GM21423 (cell line): Measurements from ENCODE around the gene TOP2B.

Source experiments
- ATAC-seq: cut with Tn5 transposase; IDR thresholded peaks from one replicate; pipeline ENCODE4 v1.9.1; 2021; ENCODE audit warnings: mild to moderate bottlenecking, moderate library complexity; ENCODE audit not compliant: unreplicated experiment

TOP2B gene

DNA sequence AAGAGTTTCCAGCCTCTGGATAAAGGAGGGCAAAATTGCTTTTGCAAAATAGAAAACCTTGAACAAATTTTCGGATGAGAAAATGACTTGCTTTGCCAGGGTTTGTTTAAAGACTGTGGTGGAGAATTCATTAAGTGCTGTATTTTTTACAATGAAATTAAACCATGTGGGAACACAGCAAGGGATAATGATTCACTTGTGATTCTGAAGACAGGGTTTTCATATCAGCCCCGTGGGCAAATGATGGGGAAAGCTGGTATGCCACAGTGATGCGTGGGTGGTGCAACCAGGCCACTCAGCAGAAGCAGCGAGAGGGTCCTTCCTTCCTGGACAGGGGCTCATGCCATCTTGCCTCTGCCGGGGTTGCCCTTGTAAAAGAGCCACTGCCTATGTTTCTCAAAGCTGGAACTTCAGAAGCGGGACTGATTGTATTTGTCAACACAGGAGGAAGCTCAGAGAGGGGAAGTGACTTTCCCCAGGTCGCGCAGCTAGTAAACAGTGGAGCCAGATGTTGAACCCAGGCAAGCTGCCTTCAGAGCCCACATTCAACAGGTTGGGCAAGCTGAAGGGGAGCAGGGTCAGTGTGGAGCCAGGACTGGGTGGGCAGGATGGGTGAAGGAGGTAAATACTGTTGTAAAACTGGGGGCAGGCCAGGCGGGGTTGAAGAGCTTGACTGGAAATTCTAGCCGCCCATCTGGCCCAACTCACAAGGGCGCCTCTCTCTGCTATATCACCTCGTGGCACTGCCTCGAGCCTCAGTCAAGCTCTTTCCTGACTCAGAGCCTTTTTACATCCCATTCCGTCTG, 79.1 kb downstream of the TOP2B start:
- no peak for ATAC-seq

DNA sequence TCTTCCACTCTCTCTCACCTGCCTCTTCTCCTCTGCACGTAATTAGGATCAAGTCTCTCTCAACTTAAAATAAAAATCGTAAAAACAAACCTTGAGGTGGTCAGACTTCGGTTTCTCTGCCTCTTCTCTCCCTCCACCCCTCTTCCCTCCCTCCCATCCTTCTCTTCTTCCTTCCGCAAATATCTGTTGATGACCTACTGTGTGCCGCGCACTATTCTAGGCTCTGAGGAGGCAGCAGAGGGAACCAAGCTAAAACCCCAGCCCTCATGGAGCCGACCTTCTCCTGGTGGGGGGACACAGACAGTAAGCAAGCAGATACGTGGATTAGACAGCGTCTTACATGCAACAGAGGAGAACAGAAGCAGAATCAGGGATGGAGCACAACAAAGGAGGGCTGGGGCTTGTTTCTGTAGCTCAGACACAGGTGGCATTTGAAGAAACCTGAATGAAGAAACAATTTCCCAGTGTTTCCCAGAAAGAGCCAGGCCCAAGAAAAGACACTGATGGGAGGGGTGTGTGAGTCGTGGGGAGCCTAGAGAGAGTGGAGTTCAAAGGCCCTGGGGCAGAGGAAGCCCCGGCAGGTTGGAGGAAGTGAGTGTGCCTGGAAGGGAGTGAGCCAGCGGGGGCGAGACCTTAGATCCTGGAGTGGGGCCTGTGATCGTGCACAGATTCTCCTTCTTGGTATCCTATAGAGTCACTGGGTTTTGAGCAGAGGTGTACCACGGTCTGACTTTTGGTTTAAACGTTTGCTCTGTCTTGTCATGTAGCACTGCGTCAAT, 80.5 kb downstream of the TOP2B start:
- ATAC-seq = no peak

DNA sequence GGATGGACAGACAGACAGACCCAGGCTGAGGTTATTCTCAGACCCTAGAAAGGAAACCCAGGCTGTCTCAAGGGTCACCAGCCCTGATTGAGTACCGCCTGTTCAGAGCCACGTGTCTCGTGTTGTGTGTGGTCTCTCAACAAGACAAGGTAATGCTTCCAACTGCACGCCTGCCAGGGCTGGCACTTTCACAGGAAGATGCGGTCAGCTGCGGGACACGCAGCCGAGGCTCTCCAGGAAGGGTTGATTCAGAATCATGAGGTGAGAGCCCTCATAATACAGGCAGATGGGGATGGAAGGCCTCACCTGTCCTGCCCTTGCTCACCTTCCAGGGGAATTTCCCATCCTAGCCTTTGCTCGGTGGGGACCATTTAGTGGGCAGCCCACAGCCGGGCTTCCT, 81.4 kb downstream of the TOP2B start:
- ATAC-seq = no peak

DNA sequence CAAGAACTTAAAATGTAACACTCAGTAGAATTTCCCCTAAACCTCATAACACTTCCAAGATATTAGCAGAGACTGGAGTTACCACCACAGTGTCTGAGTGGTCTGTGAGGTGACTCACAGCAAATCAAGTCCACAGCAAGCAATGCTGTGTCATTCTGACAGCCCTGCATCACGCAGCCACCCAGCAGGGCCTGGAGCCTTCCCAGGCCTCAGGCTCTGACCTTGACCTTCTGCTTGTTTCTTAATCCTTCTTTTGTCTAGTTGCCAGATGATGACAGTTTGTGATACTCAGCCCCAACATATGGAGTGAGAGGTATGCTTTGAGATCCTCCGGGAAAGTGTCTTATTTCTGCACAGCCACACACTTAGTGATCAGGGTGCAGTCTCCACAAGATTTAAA, 82.5 kb downstream of the TOP2B start:
- ATAC-seq = no peak

DNA sequence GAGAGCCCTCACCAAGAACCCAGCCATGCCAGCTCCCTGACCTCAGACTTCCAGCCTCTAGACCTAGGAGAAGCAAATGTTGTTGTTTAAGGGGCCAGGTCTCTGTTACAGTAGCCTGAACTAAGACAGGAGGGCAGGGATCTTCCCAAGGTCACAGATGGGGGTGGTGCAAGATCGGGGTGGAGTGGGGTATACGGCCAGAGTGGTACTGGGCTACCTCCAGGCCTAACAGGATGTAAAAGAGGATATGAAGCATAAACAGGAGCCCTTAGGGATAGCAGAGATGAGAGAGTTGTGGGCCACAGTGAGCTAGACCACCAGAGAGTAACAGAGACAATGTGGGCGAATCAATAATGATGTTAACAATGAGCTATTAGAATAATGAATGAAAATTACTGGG, 82.9 kb downstream of the TOP2B start:
- ATAC-seq = no peak

- ATAC-seq = no peak
These were observed 83.4 kb downstream of the TOP2B start for GRCh38 chr3:25581335-25581734.

GRCh38 chr3:25580534-25580933, 84.2 kb downstream of the TOP2B start:
- no peak for ATAC-seq

GRCh38 chr3:25578059-25578458, 86.6 kb downstream of the TOP2B start:
- no peak for ATAC-seq

DNA sequence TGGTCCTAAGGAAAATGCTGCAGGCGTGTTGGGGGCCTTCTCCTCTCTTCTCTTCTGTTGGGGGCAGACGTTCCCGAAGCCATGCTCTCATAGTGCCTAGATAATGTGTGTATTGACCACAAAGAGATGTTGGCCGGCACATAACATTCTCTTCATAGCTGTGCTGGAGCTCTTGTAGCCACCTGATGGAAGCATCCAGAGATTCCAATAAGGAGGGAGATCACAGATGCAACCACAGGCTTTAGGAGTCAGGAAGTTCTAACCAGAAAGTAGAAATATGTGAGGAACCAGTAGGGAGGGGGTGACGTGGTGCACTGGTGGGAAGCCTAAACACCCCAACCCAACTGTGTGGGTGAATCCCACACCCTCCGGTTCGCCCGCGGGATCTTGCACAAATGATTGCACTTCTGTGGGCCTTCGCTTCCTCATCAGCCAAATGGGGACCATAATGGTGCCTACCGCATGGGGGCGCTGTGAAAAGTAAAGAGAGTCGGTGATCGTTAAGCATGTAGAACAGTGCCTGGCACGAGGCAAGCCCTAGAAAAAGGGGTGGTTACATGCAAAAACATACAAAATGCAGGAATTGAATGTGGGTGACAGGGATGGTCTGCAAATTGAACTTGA, 87.8 kb downstream of the TOP2B start:
- ATAC-seq = no peak

DNA sequence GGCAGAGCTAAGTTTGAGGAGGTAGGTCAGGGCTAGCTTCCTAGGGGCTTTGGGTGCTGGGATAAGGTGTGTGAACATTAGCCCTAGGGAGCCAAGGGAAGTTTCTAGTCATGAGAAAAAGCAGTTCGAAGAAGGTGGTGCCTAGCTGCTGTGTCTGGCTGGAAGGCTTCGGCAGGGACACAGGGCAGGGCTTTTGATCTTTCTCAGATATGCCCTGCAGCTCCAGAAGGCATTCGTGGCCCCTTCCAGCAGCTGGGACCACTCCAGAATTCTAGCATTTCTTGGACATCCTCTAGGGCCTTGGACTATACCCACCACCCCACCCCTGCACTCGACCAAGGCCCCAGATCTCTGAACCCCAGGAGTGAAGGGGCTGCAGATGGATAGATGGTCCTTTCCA, 88.6 kb downstream of the TOP2B start:
- ATAC-seq = no peak

DNA sequence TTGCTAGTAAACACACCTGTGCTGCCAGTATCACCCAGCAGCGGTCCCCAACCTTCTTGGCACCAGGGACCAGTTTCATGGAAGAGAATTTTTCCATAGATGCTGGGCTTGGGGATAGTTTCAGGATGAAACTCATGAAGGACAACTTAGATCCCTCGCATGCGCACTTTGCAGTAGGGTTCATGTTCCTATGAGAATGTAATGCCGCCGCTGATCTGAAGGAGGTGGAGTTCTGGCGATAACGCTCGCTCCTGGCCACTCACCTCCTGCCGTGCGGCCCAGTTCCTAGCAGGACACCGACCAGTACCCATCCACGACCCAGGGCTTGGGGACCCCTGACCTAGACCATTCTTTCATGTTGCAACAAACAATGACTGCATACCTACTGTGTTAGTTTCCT, 89.7 kb downstream of the TOP2B start:
- no peak for ATAC-seq

- ATAC-seq = no peak
These were observed 90.4 kb downstream of the TOP2B start for GRCh38 chr3:25574172-25574765.

DNA sequence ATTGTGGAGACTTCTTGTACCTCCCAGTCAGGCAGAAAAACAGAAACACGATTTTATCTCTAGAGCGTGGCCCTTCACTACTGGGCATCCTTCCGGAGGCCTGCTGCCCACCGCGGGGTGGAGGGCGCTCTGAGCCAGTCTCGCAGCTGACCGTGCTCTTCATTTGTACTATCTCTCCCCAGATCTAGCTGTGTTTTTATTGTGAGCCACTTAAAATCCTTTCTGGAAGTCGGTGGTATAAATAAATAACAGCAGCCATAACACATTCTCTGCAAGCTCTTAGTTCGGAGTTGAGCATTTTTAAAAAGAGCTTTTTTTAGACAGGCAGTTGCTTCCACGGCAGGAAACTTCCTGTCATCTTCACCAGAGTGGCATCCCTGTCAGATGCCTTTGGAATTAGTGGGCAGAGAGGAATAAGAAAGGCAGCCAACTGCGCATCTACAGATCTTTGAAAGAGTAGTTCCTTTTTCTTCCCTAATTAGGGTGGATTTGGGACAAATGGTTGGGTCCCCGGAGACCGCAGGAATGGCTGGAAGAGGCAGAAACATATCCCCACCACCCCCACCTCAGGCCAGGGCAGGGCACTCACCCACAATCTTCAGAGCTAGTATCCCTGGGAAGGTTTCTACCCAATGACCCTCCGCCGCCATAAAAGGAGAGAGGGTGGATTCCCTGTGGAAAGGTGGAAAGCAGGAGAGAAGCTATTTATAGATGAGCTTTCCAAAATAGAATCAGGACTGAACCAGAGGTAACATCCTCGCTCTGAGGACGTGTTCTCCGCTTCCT, 91.1 kb downstream of the TOP2B start:
- no peak for ATAC-seq

- no peak for ATAC-seq
These were observed 91.8 kb downstream of the TOP2B start for GRCh38 chr3:25572919-25573385.

DNA sequence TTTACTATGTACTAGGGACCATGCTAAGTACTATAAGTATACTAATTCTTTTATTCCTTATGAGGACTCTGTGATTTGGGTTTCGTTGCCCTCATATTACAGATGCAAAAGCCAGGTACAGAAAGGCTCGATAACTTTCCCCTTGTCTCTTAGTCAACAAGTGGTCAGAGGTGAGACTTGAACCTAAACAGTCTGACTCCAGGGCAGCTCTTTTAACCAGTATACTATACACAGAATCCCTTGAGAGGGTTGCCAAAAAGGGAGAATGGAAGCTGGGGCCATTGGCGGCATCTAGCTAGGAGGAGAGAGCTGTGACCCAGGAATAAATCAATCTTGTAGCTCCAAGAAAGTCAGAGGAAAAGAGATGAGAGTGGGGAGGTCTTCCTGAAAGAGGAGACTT, 92.4 kb downstream of the TOP2B start:
- ATAC-seq = no peak

GRCh38 chr3:25571285-25571684, 93.4 kb downstream of the TOP2B start:
- ATAC-seq = no peak

GRCh38 chr3:25568525-25569078, 96.1 kb downstream of the TOP2B start:
- ATAC-seq = no peak

DNA sequence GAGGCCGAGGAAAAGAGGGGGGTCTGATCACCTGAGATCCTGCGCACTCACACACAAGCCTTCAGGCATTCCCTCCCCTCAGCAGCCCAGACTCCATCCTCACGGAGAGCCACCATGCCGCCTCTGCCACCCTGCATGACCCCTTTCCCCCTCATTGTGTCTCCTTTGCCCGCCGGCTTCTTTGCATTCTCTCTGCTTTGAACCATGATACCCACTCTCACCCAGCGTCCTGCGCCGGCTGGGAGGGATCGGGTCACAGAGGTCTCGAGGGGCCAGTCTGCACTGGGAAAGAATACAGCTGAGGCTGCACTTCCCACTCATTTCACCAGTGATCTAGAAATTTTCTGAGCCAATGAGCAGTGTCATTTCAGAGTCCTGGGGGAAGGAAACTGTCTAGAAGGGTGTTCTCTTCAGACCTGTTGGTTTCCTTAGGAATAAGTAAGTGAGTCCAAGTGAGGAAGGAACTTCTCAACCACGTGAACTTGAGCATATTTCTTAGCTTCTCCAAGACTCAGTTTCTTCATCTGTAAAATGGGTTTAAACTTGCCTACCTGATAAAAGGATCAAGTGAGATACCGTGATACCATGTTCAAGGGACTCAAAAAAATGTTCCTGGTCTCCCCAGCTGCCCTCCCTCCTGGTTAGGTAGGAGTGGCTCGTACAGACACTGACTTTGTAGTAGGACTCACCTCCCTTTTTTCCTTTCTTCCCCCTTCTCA, 96.7 kb downstream of the TOP2B start:
- no peak for ATAC-seq

DNA sequence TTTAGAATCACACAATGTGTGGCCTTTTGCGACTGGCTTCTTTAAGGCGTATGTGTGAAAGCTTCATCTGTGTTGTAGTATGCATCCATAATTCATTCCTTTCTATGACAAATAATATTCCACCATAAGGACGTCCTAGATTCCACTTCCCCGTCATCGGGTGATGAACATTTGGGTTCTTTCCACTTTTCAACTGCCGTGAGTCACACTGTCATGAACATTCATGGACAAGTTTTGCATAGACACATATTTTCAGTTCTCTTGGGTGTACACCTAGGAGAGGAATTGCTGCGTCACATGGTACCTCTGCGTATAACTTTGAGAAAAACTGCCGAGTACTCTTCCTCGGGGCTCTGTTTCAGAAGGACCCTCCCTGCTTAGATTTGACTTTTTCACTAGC, 97.3 kb downstream of the TOP2B start:
- no peak for ATAC-seq
